Ovary (tissue), 10 donors: ENCODE results near the gene ECI1. TPM values are rescaled to one million over a fixed set of nuclear protein-coding genes. Genes with fewer than 3 reads are reported as not detected.
A peak's percentile ranks its signal among the peaks of the same experiment; 100 is the strongest.

Experiments
- DNase-seq, 5 donors: peaks; one replicate each; pipeline ENCODE4 v3.0.0-alpha.2; 2019 to 2020
- H3K27ac ChIP-seq, 2 donors: fragments of 200-600 bp; one replicate each; pipeline versions ENCODE4 v1.5.1 to v1.8.0; 2019 to 2022
- H3K27me3 ChIP-seq: fragments of 200-600 bp; one replicate; pipeline ENCODE4 v1.8.0; 2022
- H3K36me3 ChIP-seq: fragments of 200-600 bp; sonication (generic); one replicate; pipeline ENCODE4 v1.5.1; 2019
- H3K4me1 ChIP-seq: one replicate; pipeline ENCODE4 v1.8.1; 2013; ENCODE audit warnings: mild to moderate bottlenecking, moderate library complexity; ENCODE audit not compliant: insufficient read depth
- H3K4me3 ChIP-seq: fragments of 200-600 bp; sonication (generic); one replicate; pipeline ENCODE4 v1.5.1; 2017
- H3K9me3 ChIP-seq, 2 donors: fragments of 200-600 bp in 1 of 2; sonication (generic) in 1 of 2; one replicate each; pipeline versions ENCODE4 v1.5.1 to v1.8.1; 2013 to 2019; ENCODE audit warnings: mild to moderate bottlenecking in 1 of 2, moderate library complexity in 1 of 2
- CTCF ChIP-seq, 3 donors: fragments of 450-650 bp in 2 of 3; fragments of 200-600 bp in 1 of 3; IDR thresholded peaks; one replicate each; pipeline versions ENCODE4 v1.5.1 to v1.8.0; 2016 to 2022; ENCODE audit warnings: antibody characterized with exemption in 3 of 3, mild to moderate bottlenecking in 1 of 3
- EP300 ChIP-seq: sonication (generic); formaldehyde crosslinking; IDR thresholded peaks from one replicate; pipeline ENCODE4 v1.6.1; 2017; ENCODE audit warnings: antibody characterized with exemption
- POLR2A ChIP-seq: fragments of 450-650 bp; IDR thresholded peaks from one replicate; pipeline ENCODE4 v1.6.1; 2017; ENCODE audit warnings: antibody characterized with exemption, mild to moderate bottlenecking, moderate library complexity
- WGBS, 3 donors: extraction: QIAGEN DNeasy Blood & Tissue Kit in 1 of 3; methylation state at CpG; one replicate each; pipeline versions ENCODE4 v1.1.5 to v1.1.7; 2013 to 2017; 5-methylcytosine and 5-hydroxymethylcytosine counted together
- intact Hi-C, 4 donors: fragments of 100-400 bp; cut with DNase I; formaldehyde crosslinking; loops; one replicate each; pipeline versions ENCODE4 v1.11.0 to v1.15.1; 2022 to 2023
- long read RNA-seq, 3 donors: library from polyadenylated mRNA in 2 of 3; unstranded in 2 of 3; transcript quantifications; one replicate each; pipeline ENCODE4 v2.0.0 and lab custom pipeline, GENCODE V29; 2021 to 2026
- polyA plus RNA-seq, 2 donors: library from polyadenylated mRNA; stranded (reverse); fragments of 200-250 nt in 1 of 2; fragments of 350-450 nt in 1 of 2; fragmentation: Illumina TruSeq in 1 of 2; extraction: RNeasy Lipid Tissue Mini Kit (QIAGEN cat#74804) in 1 of 2; gene quantifications; one replicate each; pipeline ENCODE4 v1.2.3, GENCODE V29; 2013 to 2014
- total RNA-seq, 7 donors: library from RNA; depleted of rRNA in 2 of 7; stranded (reverse); fragments of >200 nt in 2 of 7; fragmentation: NEBNext Ultra II Directional in 3 of 7; extraction: Animal tissue kit (Norgen Biotek cat#: 25700) in 3 of 7; gene quantifications; one replicate each; pipeline versions ENCODE4 v1.1.0 to v1.2.4, GENCODE V29; 2016 to 2023
- donor health status: DM: no; HTN: no; CAD: no; lungs with moderate emphysema.
- donor health status: DM: no; HTN: no; CAD: no.
- donor health status: Bipolar disorder and iron deficiency.
- donor health status: DM: yes; HTN: yes; CAD: no.
- donor health status: DM: no; HTN: no; CAD: no.
- donor health status: DM: yes; HTN: yes; CAD: no.

The ECI1 gene
- total RNA-seq (10 to 100 TPM; 39.0 to 66.3 (median 51.3) TPM), polyA plus RNA-seq (10 to 100 TPM in 1 of 2 donors, 1 to 10 TPM in 1; 3.1 to 48.1 TPM)
- long read RNA-seq, donor 1, partial matches to known transcripts, result 0 of 1 reads
- long read RNA-seq, donor 1, other reads (novel, unspliced or antisense), result 1 of 1 reads
- long read RNA-seq, donor 2, transcript ECI1-201 (7 exons, 1,541 nt), result major isoform, 28 of 37 reads
- long read RNA-seq, donor 2, transcript ECI1-206 (6 exons, 961 nt), result minor isoform, 8 of 37 reads
- long read RNA-seq, donor 2, partial matches to known transcripts, result 0 of 37 reads
- long read RNA-seq, donor 2, other reads (novel, unspliced or antisense), result 0 of 37 reads
- long read RNA-seq, donor 3, transcript ECI1-206 (6 exons, 961 nt), result minor isoform, 11 of 42 reads
- long read RNA-seq, donor 3, transcript ECI1-201 (7 exons, 1,541 nt), result major isoform, 29 of 42 reads
- long read RNA-seq, donor 3, partial matches to known transcripts, result 2 of 42 reads
- long read RNA-seq, donor 3, other reads (novel, unspliced or antisense), result 0 of 42 reads

GRCh38 chr16:2251296-2252111 is at the start of gene ECI1:
Gene ECI1, minus strand, starts transcription at chr16:2251587. Its CDS starts 21 bp downstream, at chr16:2251566.
- TF ChIP-seq POLR2A, result peak; percentile 68
- peak; percentile 74 to 95 (median 86) for TF ChIP-seq CTCF (IDR thresholded peaks at IDR 0.05)
- TF ChIP-seq EP300, result no peak
- DNase-seq, result peak; percentile 96 to 98 (median 97)
- WGBS, 3 donors, result 1 to 3% (median 3%) methylated on average over 43 to 88 of the region's 88 CpGs
- Histone ChIP-seq H3K36me3 (no peaks in the 10 kb centered on the region), H3K27ac (peak within 1 kb of the TSS; percentile 77 to 78), H3K9me3 (no peaks in the 10 kb centered on the region), H3K4me1 (peaks cover 2% of the 10 kb centered on the region), H3K27me3 (no peaks in the 10 kb centered on the region), H3K4me3 (peak within 1 kb of the TSS; percentile 46)
- intact Hi-C loops, result loop anchor here in 1 of 4 donors (10.0 kb wide), 1 partner anchor 97 kb away; the partner anchor contains the start of gene TRAF7

GRCh38 chr16:2299915-2300192 is 48.5 kb upstream of the ECI1 start:
- Histone ChIP-seq H3K27me3 (no peaks in the 10 kb centered on the region), H3K4me3 (no peak overlapping the region), H3K36me3 (no peaks in the 10 kb centered on the region), H3K27ac (no peak overlapping the region), H3K9me3 (no peaks in the 10 kb centered on the region), H3K4me1 (peaks cover 2% of the 10 kb centered on the region)
- DNase-seq, result no peak
- WGBS, 3 donors, result 55 to 67% (median 65%) methylated on average over 10 of the region's 10 CpGs
- intact Hi-C loops, result loop anchor here in 1 of 4 donors (5.0 kb wide), 1 partner anchor 1228 kb away; the partner anchor contains the start of gene SSTR5
- TF ChIP-seq CTCF (IDR thresholded peaks at IDR 0.05) (no peak), POLR2A (no peak), EP300 (no peak)

GRCh38 chr16:2299121-2299914 is 47.9 kb upstream of the ECI1 start:
- H3K27me3 ChIP-seq, result no peaks in the 10 kb centered on the region
- WGBS, 3 donors, result 77 to 81% (median 80%) methylated on average over 31 of the region's 31 CpGs
- no peak for TF ChIP-seq POLR2A
- TF ChIP-seq CTCF (IDR thresholded peaks at IDR 0.05), result no peak
- no peak for TF ChIP-seq EP300
- no peak overlapping the region for H3K4me3 ChIP-seq
- DNase-seq, result no peak
- no peaks in the 10 kb centered on the region for H3K9me3 ChIP-seq
- H3K36me3 ChIP-seq, result no peaks in the 10 kb centered on the region
- intact Hi-C loops, result no loop called here
- H3K4me1 ChIP-seq, result peaks cover 2% of the 10 kb centered on the region
- H3K27ac ChIP-seq, result no peak overlapping the region

- DNase-seq, result no peak
- H3K27ac ChIP-seq, result no peak overlapping the region
- no peaks in the 10 kb centered on the region for H3K9me3 ChIP-seq
- no peaks in the 10 kb centered on the region for H3K27me3 ChIP-seq
- H3K4me3 ChIP-seq, result no peak overlapping the region
- 87 to 91% (median 89%) methylated on average over 6 to 9 of the region's 9 CpGs for WGBS, 3 donors
- intact Hi-C loops, result no loop called here
- no peaks in the 10 kb centered on the region for H3K36me3 ChIP-seq
- H3K4me1 ChIP-seq, result peaks cover 2% of the 10 kb centered on the region
- no peak for TF ChIP-seq EP300
- no peak for TF ChIP-seq CTCF (IDR thresholded peaks at IDR 0.05)
- no peak for TF ChIP-seq POLR2A
Observed at GRCh38 chr16:2298621-2299020, 47.2 kb upstream of the ECI1 start.
